Epithelial cell of prostate (primary cell): Measurements from ENCODE around the gene CCHCR1.
A peak's percentile ranks its signal among the peaks of the same experiment; 100 is the strongest.

Experiments used
- DNase-seq: peaks from one replicate; pipeline ENCODE4 v3.0.0-alpha.2; 2011; ENCODE audit warnings: low read depth, low spot score
- H3K27ac ChIP-seq: fragments of 450-650 bp; 2 replicates; pipeline ENCODE4 v1.5.1; 2017; ENCODE audit warnings: mild to moderate bottlenecking

The CCHCR1 gene

GRCh38 chr6:31113861-31114540 lies 43.6 kb downstream of the CCHCR1 start:
- no peak for DNase-seq
- peak overlapping the region; percentile 89 for H3K27ac ChIP-seq

- DNase-seq: no peak
Observed at GRCh38 chr6:31112478-31112877, 45.1 kb downstream of the CCHCR1 start, which contains the start of gene C6orf15. Gene C6orf15 (minus strand): TSS chr6:31112575. CDS start chr6:31112555, 20 bp downstream.

GRCh38 chr6:31111712-31112111 lies 45.9 kb downstream of the CCHCR1 start:
- DNase-seq: no peak
- no peak overlapping the region for H3K27ac ChIP-seq

More at GRCh38 chr6:31112478-31112877, 45.1 kb downstream of the CCHCR1 start, which contains the start of gene C6orf15:
- H3K27ac ChIP-seq: no peak within 1 kb of the TSS

- no peak for DNase-seq
- H3K27ac ChIP-seq: no peak overlapping the region
Observed at GRCh38 chr6:31110825-31111582, 46.6 kb downstream of the CCHCR1 start.

- no peak overlapping the region for H3K27ac ChIP-seq
- no peak for DNase-seq
Observed at GRCh38 chr6:31107052-31107451, 50.5 kb downstream of the CCHCR1 start.

GRCh38 chr6:31103136-31103535 lies 54.5 kb downstream of the CCHCR1 start:
- no peak overlapping the region for H3K27ac ChIP-seq
- DNase-seq: no peak

GRCh38 chr6:31098449-31098938 lies 59.1 kb downstream of the CCHCR1 start:
- no peak for DNase-seq
- no peak overlapping the region for H3K27ac ChIP-seq

- DNase-seq: no peak
- no peak overlapping the region for H3K27ac ChIP-seq
Observed at GRCh38 chr6:31096656-31097055, 60.9 kb downstream of the CCHCR1 start.

GRCh38 chr6:31096215-31096614 lies 61.4 kb downstream of the CCHCR1 start:
- no peak overlapping the region for H3K27ac ChIP-seq
- DNase-seq: no peak

- peak overlapping the region; percentile 26 for H3K27ac ChIP-seq
- DNase-seq: no peak
Observed at GRCh38 chr6:31094389-31094881, 63.2 kb downstream of the CCHCR1 start.

GRCh38 chr6:31092769-31093505 lies 64.7 kb downstream of the CCHCR1 start:
- no peak overlapping the region for H3K27ac ChIP-seq
- DNase-seq: no peak
